SK-N-MC (cell line): ENCODE measurements around the gene NUP214.

Experiments
- EZH2 ChIP-seq: fragments of 200-600 bp; sonication (generic); IDR thresholded peaks from one replicate; pipeline ENCODE4 v1.6.1; 2017; ENCODE audit warnings: antibody characterized with exemption
- POLR2AphosphoS5 ChIP-seq: IDR thresholded peaks from 2 replicates; pipeline ENCODE4 v1.6.1; 2012; ENCODE audit warnings: mild to moderate bottlenecking, low read depth, low read length, borderline replicate concordance

- TF ChIP-seq EZH2 (no peak), POLR2AphosphoS5 (no peak)
Observed at GRCh38 chr9:131160416-131161112, 35.2 kb downstream of the NUP214 start.
